ENCODE data around the gene ZNF223. TPM values are rescaled to one million over a fixed set of nuclear protein-coding genes. Genes with fewer than 3 reads are reported as not detected.
A peak's percentile ranks its signal among the peaks of the same experiment; 100 is the strongest.

Gene ZNF223
- total and polyA plus RNA-seq, 10 of the 15 experiments (the other 5 are each of a cell fraction or from before 2014, with no cell fraction given), result 0.05 to 3.7 (median 0.14) TPM; not detected in 4

DNA sequence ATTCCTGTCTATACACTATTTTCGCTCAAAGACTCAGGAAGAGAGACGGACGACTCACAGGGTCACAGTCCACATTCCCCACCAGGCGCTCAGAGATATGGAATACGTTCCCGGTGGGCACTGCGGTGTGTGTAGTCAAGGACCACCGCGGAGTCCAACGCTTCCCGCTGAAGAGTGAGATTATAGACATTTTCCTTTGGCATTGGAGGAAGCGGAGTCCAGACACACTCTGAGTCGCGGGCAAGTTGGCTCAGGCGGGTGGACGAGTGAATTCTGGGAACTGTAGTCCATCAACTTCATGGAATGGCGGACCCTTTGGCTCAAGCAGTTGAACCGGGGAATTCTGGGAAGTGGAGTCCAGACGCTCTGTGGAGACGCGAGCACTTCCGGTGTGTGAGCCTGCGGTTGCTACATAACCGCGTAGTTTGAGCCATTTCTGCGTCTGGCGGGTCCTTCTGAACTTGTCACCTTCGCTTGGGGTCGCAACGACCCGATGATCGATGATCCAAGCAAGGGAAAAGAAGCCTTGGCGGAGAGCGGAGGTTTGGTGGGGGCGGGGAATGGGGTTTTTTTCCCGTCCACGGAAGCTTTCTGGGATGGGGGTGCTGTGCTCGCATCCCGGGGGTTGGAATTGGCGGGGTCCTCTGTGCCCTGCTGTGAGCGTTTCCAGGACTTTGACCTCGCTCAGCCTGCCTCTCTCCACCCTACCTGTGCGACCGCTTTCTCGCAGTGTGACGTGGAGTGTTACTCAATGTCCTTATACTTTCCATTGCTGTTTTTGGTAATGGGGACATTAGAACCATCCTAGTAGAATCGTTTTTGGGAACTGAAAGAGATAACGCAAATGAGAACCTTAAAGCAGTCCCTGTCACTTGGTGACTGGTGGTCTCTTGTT lies 49.0 kb upstream of the ZNF223 start, which contains the start of gene ZNF230 (continued):
- TF ChIP-seq ZZZ3 (IDR thresholded peaks at IDR 0.05; ENCODE audit: control insufficient read depth, insufficient read length, low read depth) (no peak), ZNF217 (IDR thresholded peaks at IDR 0.05) (no peak), HDGF (IDR thresholded peaks at IDR 0.05) (no peak), FOXM1 (IDR thresholded peaks at IDR 0.05; ENCODE audit: low read depth, low read length) (no peak), PAX5 (IDR thresholded peaks at IDR 0.05; ENCODE audit: borderline replicate concordance, low read depth, low read length) (0 out of 2 replicates have a peak, but pooled peaks have one; percentile 72), NFIC (IDR thresholded peaks at IDR 0.05; ENCODE audit: low read depth, low read length) (peak; percentile 22; the same call in 1 of the 2 replicates), STAT3 (IDR thresholded peaks at IDR 0.05; ENCODE audit: low read depth, low read length) (peak; percentile 15; the same call in 1 of the 2 replicates), MEF2A (IDR thresholded peaks at IDR 0.05; ENCODE audit: insufficient read depth, low read depth, low read length) (no peak), HCFC1 (IDR thresholded peaks at IDR 0.05; ENCODE audit: low read length) (peak; percentile 98), MYC (IDR thresholded peaks at IDR 0.05; ENCODE audit: insufficient read depth, insufficient read length, insufficient replicate concordance, low read length, severe bottlenecking) (no peak), JUNB (IDR thresholded peaks at IDR 0.05) (no peak), YY1 (IDR thresholded peaks at IDR 0.05; ENCODE audit: low read depth, low read length) (peak; percentile 98), SMAD1 (IDR thresholded peaks at IDR 0.05; ENCODE audit: low read depth, partially characterized antibody) (no peak), CHD1 (IDR thresholded peaks at IDR 0.05; ENCODE audit: low read depth, low read length) (no peak), SIX5 (IDR thresholded peaks at IDR 0.05; ENCODE audit: low read depth, low read length, severe bottlenecking) (peak; percentile 96), NR2C2 (IDR thresholded peaks at IDR 0.05; ENCODE audit: borderline replicate concordance, control insufficient read depth, insufficient read length, low read depth) (no peak), SMC3 (IDR thresholded peaks at IDR 0.05; ENCODE audit: borderline replicate concordance, low read length) (no peak), SMARCA5 (IDR thresholded peaks at IDR 0.05) (no peak), SMAD5 (IDR thresholded peaks at IDR 0.05; ENCODE audit: low read depth) (0 out of 2 replicates have a peak, but pooled peaks have one; percentile 52), TCF7 (IDR thresholded peaks at IDR 0.05; ENCODE audit: borderline replicate concordance) (no peak), MXI1 (IDR thresholded peaks at IDR 0.05; ENCODE audit: low read depth, low read length) (peak; percentile 37)
- TF ChIP-seq, protein P1, sequence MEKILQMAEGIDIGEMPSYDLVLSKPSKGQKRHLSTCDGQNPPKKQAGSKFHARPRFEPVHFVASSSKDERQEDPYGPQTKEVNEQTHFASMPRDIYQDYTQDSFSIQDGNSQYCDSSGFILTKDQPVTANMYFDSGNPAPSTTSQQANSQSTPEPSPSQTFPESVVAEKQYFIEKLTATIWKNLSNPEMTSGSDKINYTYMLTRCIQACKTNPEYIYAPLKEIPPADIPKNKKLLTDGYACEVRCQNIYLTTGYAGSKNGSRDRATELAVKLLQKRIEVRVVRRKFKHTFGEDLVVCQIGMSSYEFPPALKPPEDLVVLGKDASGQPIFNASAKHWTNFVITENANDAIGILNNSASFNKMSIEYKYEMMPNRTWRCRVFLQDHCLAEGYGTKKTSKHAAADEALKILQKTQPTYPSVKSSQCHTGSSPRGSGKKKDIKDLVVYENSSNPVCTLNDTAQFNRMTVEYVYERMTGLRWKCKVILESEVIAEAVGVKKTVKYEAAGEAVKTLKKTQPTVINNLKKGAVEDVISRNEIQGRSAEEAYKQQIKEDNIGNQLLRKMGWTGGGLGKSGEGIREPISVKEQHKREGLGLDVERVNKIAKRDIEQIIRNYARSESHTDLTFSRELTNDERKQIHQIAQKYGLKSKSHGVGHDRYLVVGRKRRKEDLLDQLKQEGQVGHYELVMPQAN (conservative IDR thresholded peaks at IDR 0.05), result no peak; the same call in none of the 2 replicates
- TF ChIP-seq, protein P2, sequence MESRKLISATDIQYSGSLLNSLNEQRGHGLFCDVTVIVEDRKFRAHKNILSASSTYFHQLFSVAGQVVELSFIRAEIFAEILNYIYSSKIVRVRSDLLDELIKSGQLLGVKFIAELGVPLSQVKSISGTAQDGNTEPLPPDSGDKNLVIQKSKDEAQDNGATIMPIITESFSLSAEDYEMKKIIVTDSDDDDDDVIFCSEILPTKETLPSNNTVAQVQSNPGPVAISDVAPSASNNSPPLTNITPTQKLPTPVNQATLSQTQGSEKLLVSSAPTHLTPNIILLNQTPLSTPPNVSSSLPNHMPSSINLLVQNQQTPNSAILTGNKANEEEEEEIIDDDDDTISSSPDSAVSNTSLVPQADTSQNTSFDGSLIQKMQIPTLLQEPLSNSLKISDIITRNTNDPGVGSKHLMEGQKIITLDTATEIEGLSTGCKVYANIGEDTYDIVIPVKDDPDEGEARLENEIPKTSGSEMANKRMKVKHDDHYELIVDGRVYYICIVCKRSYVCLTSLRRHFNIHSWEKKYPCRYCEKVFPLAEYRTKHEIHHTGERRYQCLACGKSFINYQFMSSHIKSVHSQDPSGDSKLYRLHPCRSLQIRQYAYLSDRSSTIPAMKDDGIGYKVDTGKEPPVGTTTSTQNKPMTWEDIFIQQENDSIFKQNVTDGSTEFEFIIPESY (IDR thresholded peaks at IDR 0.05), result no peak
- TF ChIP-seq, protein P3, sequence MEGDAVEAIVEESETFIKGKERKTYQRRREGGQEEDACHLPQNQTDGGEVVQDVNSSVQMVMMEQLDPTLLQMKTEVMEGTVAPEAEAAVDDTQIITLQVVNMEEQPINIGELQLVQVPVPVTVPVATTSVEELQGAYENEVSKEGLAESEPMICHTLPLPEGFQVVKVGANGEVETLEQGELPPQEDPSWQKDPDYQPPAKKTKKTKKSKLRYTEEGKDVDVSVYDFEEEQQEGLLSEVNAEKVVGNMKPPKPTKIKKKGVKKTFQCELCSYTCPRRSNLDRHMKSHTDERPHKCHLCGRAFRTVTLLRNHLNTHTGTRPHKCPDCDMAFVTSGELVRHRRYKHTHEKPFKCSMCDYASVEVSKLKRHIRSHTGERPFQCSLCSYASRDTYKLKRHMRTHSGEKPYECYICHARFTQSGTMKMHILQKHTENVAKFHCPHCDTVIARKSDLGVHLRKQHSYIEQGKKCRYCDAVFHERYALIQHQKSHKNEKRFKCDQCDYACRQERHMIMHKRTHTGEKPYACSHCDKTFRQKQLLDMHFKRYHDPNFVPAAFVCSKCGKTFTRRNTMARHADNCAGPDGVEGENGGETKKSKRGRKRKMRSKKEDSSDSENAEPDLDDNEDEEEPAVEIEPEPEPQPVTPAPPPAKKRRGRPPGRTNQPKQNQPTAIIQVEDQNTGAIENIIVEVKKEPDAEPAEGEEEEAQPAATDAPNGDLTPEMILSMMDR (IDR thresholded peaks at IDR 0.05 in 2 of 3, conservative IDR thresholded peaks at IDR 0.05 in 1 of 3; ENCODE audit: control insufficient read depth in 2 of 3, extremely low read depth in 1 of 3, insufficient read depth in 1 of 3, low read depth in 3 of 3, low read length in 3 of 3), result no peak
- TF ChIP-seq, protein P4, sequence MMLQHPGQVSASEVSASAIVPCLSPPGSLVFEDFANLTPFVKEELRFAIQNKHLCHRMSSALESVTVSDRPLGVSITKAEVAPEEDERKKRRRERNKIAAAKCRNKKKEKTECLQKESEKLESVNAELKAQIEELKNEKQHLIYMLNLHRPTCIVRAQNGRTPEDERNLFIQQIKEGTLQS (IDR thresholded peaks at IDR 0.05; ENCODE audit: borderline replicate concordance, extremely low read depth, low read depth, low read length), result no peak
